H1 (cell line): ENCODE measurements around the gene MAGT1. TPM values are rescaled to one million over a fixed set of nuclear protein-coding genes. Genes with fewer than 3 reads are reported as not detected.

Source experiments
- CTCF ChIA-PET: fragments of 300-600 bp; sonication (Branson Sonifier 250); formaldehyde crosslinking; loops from one replicate; lab custom pipeline; 2021; ENCODE audit not compliant: partially characterized antibody; lab: Charles Lee
- POLR2A ChIA-PET: fragments of 300-600 bp; sonication (Branson Sonifier 250); formaldehyde crosslinking; loops from one replicate; lab custom pipeline; 2021; ENCODE audit warnings: inconsistent platforms; ENCODE audit not compliant: partially characterized antibody; lab: Charles Lee
- DNase-seq, 2 experiments: peaks; one replicate each; pipeline versions ENCODE4 v3.0.0 to v3.0.0-alpha.2; 2010 to 2022; ENCODE audit warnings: low spot score in 2 of 2, low read depth in 1 of 2, mixed read lengths in 1 of 2
- FAIRE-seq: peaks from 2 replicates; lab custom pipeline; 2011; peaks lifted over from hg19 to GRCh38; lab: Jason Lieb, UNC
- H2AFZ ChIP-seq: 2 replicates; pipeline ENCODE4 v1.8.1; 2012; ENCODE audit warnings: low read length, inconsistent platforms
- H2AK5ac ChIP-seq: 2 replicates; pipeline ENCODE4 v1.6.1; 2013; ENCODE audit warnings: low read depth, low read length
- H2BK120ac ChIP-seq: replicated peaks from 2 replicates; pipeline ENCODE3; 2013; ENCODE audit warnings: low read depth, low read length, inconsistent platforms
- H2BK12ac ChIP-seq: 2 replicates; pipeline ENCODE4 v1.6.1; 2013; ENCODE audit warnings: low read depth, low read length
- H2BK15ac ChIP-seq: 2 replicates; pipeline ENCODE4 v1.6.1; 2013; ENCODE audit warnings: low read length
- H2BK20ac ChIP-seq: 2 replicates; pipeline ENCODE4 v1.6.1; 2013; ENCODE audit warnings: low read length
- H2BK5ac ChIP-seq: 2 replicates; pipeline ENCODE4 v1.6.1; 2013; ENCODE audit warnings: low read depth, low read length
- H3K14ac ChIP-seq: 2 replicates; pipeline ENCODE4 v1.6.1; 2013; ENCODE audit warnings: inconsistent platforms; ENCODE audit not compliant: insufficient read length
- H3K18ac ChIP-seq: 2 replicates; pipeline ENCODE4 v1.6.1; 2013; ENCODE audit warnings: low read length; ENCODE audit errors: extremely low read depth
- H3K23ac ChIP-seq: 2 replicates; pipeline ENCODE4 v1.6.1; 2013; ENCODE audit warnings: inconsistent platforms; ENCODE audit not compliant: insufficient read length
- H3K23me2 ChIP-seq: 2 replicates; pipeline ENCODE4 v1.6.1; 2013; ENCODE audit warnings: low read depth, low read length
- H3K27ac ChIP-seq: 2 replicates; pipeline ENCODE4 v1.6.1; 2011; ENCODE audit warnings: low read depth, low read length, inconsistent platforms
- H3K27me3 ChIP-seq, 4 experiments: replicated peaks in 1 of 4; 1 replicate in 1 of 4; 2 replicates in 3 of 4; pipeline versions ENCODE4 v1.6.1 to v1.8.1; 2011 to 2013; ENCODE audit warnings: low read length in 3 of 4, mild to moderate bottlenecking in 3 of 4, inconsistent platforms in 2 of 4, mixed read lengths in 2 of 4, moderate library complexity in 1 of 4; ENCODE audit not compliant: control insufficient read depth in 3 of 4, insufficient read depth in 3 of 4; ENCODE audit errors: extremely low read depth in 1 of 4
- H3K36me3 ChIP-seq, 4 experiments: 2 replicates each; pipeline versions ENCODE4 v1.6.1 to v1.8.1; 2011 to 2013; ENCODE audit warnings: mild to moderate bottlenecking in 4 of 4, low read length in 3 of 4, moderate library complexity in 2 of 4, control low read depth in 1 of 4, inconsistent platforms in 1 of 4; ENCODE audit not compliant: insufficient read depth in 4 of 4, control insufficient read depth in 2 of 4
- H3K4ac ChIP-seq: replicated peaks from 2 replicates; pipeline ENCODE3; 2013; ENCODE audit warnings: low read length, low read depth, mixed read lengths, inconsistent platforms; ENCODE audit not compliant: insufficient read length
- H3K4me1 ChIP-seq, 4 experiments: replicated peaks in 1 of 4; 1 replicate in 1 of 4; 2 replicates in 3 of 4; pipeline versions ENCODE4 v1.6.1 to v1.8.1; 2011 to 2013; ENCODE audit warnings: low read length in 3 of 4, inconsistent platforms in 2 of 4, mixed read lengths in 1 of 4; ENCODE audit not compliant: insufficient read depth in 4 of 4, control insufficient read depth in 3 of 4
- H3K4me2 ChIP-seq, 2 experiments: 2 replicates each; pipeline versions ENCODE4 v1.6.1 to v1.8.1; 2011 to 2013; ENCODE audit warnings: low read depth in 2 of 2, low read length in 2 of 2, control low read depth in 1 of 2, inconsistent platforms in 1 of 2, mild to moderate bottlenecking in 1 of 2; ENCODE audit not compliant: insufficient read depth in 1 of 2
- H3K4me3 ChIP-seq, 4 experiments: fragments of 200-600, 300-600 bp in 1 of 4; sonication (generic), shearing (Covaris generic), sonication (Bioruptor Twin) in 1 of 4; 2 replicates each; pipeline versions ENCODE4 v1.5.1 to v1.8.1; 2011 to 2016; ENCODE audit warnings: low read length in 4 of 4, low read depth in 3 of 4, control low read depth in 2 of 4, inconsistent platforms in 2 of 4, mild to moderate bottlenecking in 2 of 4, mixed read lengths in 1 of 4, moderate library complexity in 1 of 4; ENCODE audit not compliant: insufficient read depth in 2 of 4; ENCODE audit errors: extremely low read depth in 1 of 4
- H3K56ac ChIP-seq: replicated peaks from 2 replicates; pipeline ENCODE3; 2013; ENCODE audit warnings: low read depth, mild to moderate bottlenecking, mixed read lengths, low read length, inconsistent platforms; ENCODE audit not compliant: insufficient read length
- H3K79me1 ChIP-seq: 2 replicates; pipeline ENCODE4 v1.6.1; 2013; ENCODE audit warnings: low read depth, low read length, control low read depth
- H3K79me2 ChIP-seq, 2 experiments: 2 replicates each; pipeline versions ENCODE4 v1.6.1 to v1.8.1; 2012 to 2013; ENCODE audit warnings: low read length in 2 of 2, mild to moderate bottlenecking in 2 of 2, inconsistent platforms in 1 of 2; ENCODE audit not compliant: insufficient read depth in 2 of 2, control insufficient read depth in 1 of 2
- H3K9ac ChIP-seq, 4 experiments: replicated peaks in 1 of 4; 1 replicate in 1 of 4; 2 replicates in 3 of 4; pipeline versions ENCODE4 v1.6.1 to v1.8.1; 2011 to 2013; ENCODE audit warnings: low read depth in 3 of 4, low read length in 3 of 4, control low read depth in 2 of 4, mild to moderate bottlenecking in 2 of 4, moderate library complexity in 2 of 4, inconsistent platforms in 1 of 4; ENCODE audit errors: extremely low read depth in 1 of 4
- H3K9me3 ChIP-seq, 2 experiments: 2 replicates each; pipeline versions ENCODE4 v1.6.1 to v1.8.1; 2012 to 2013; ENCODE audit warnings: mild to moderate bottlenecking in 2 of 2, moderate library complexity in 2 of 2, control low read depth in 1 of 2, inconsistent platforms in 1 of 2, low read depth in 1 of 2, low read length in 1 of 2, mixed read lengths in 1 of 2; ENCODE audit not compliant: insufficient read depth in 2 of 2
- H4K20me1 ChIP-seq, 2 experiments: replicated peaks in 1 of 2; 2 replicates each; pipeline versions ENCODE3 to v1.8.1; 2011 to 2013; ENCODE audit warnings: inconsistent platforms in 2 of 2, low read length in 2 of 2, mild to moderate bottlenecking in 1 of 2; ENCODE audit not compliant: insufficient read depth in 2 of 2, control insufficient read depth in 1 of 2
- H4K5ac ChIP-seq: 2 replicates; pipeline ENCODE4 v1.6.1; 2013; ENCODE audit warnings: low read length, low read depth, mixed read lengths, inconsistent platforms; ENCODE audit not compliant: insufficient read length
- H4K8ac ChIP-seq: 2 replicates; pipeline ENCODE4 v1.8.0; 2013; ENCODE audit warnings: mild to moderate bottlenecking, moderate library complexity, low read length, inconsistent platforms; ENCODE audit not compliant: insufficient read depth; ENCODE audit errors: extremely low read depth
- H4K91ac ChIP-seq: replicated peaks from 2 replicates; pipeline ENCODE3; 2013; ENCODE audit warnings: low read length, mixed read lengths, inconsistent platforms; ENCODE audit not compliant: insufficient read length
- HDAC2 ChIP-seq, 2 experiments: fragments of 300-600 bp in 1 of 2; sonication (generic) in 1 of 2; IDR thresholded peaks; 2 replicates each; pipeline ENCODE4 v1.6.1; 2011 to 2012; ENCODE audit warnings: low read depth in 2 of 2, low read length in 2 of 2, mild to moderate bottlenecking in 2 of 2, moderate library complexity in 2 of 2, borderline replicate concordance in 1 of 2, inconsistent platforms in 1 of 2
- SIN3A ChIP-seq, 2 experiments: IDR thresholded peaks in 1 of 2; conservative IDR thresholded peaks in 1 of 2; 2 replicates each; pipeline ENCODE4 v1.6.1; 2011 to 2012; ENCODE audit warnings: low read length in 2 of 2, improper control_type of control experiment in 1 of 2, low read depth in 1 of 2, mild to moderate bottlenecking in 1 of 2
- WGBS, 2 experiments: shearing (Covaris generic) in 1 of 2; methylation state at CpG; one replicate each; pipeline versions ENCODE4 v1.1.6 to v1.1.7; 2013 to 2015; ENCODE audit warnings: low lambda C conversion rate in 2 of 2, mixed read lengths in 2 of 2, inconsistent platforms in 1 of 2, low coverage in 1 of 2, missing lambda C conversion rate in 1 of 2; ENCODE audit not compliant: insufficient replicate concordance in 2 of 2, insufficient coverage in 1 of 2, insufficient read length in 1 of 2; ENCODE audit errors: extremely low coverage in 1 of 2, missing lambda C conversion rate in 1 of 2; 5-methylcytosine and 5-hydroxymethylcytosine counted together
- polyA plus RNA-seq, 7 experiments: library from polyadenylated mRNA; depleted of rRNA in 3 of 7; stranded (reverse) in 5 of 7; unstranded in 2 of 7; fragments of >200 nt in 5 of 7; fragments of 200-250 nt in 2 of 7; gene quantifications; 1 replicate in 5 of 7; 2 replicates in 1 of 7; 4 replicates in 1 of 7; pipeline versions ENCODE4 v1.2.1 to v1.2.3, GENCODE V29; 2011 to 2013; ENCODE audit warnings: missing spikeins in 2 of 7, mixed read lengths in 2 of 7
- total RNA-seq: library from RNA; stranded (reverse); fragmentation: NEBNext Ultra II Directional; extraction: Animal tissue kit (Norgen Biotek cat#: 25700); gene quantifications from 2 replicates; pipeline ENCODE4 v1.2.1, GENCODE V29; 2021

The MAGT1 gene
- total and polyA plus RNA-seq, 2 of the 8 experiments (the other 6 are each of a cell fraction or from before 2014, with no cell fraction given): 14.4 to 47.6 TPM

- FAIRE-seq: no peak
- no peak overlapping the region for H3K27ac ChIP-seq
- POLR2A ChIA-PET: no interaction called here
- TF ChIP-seq HDAC2 (IDR thresholded peaks at IDR 0.05; ENCODE audit: borderline replicate concordance in 1 of 2, low read depth in 2 of 2, low read length in 2 of 2): no peak
- TF ChIP-seq SIN3A (conservative IDR thresholded peaks at IDR 0.05 in 1 of 2, IDR thresholded peaks at IDR 0.05 in 1 of 2; ENCODE audit: low read depth in 1 of 2, low read length in 2 of 2): no peak
These were observed 101.3 kb downstream of the MAGT1 start for GRCh38 chrX:77793946-77794345.

More at GRCh38 chrX:77793946-77794345, 101.3 kb downstream of the MAGT1 start:
- Histone ChIP-seq H2AK5ac (no peak overlapping the region), H2BK5ac (no peak overlapping the region), H4K91ac (no peak overlapping the region), H3K27me3 (no peaks in the 10 kb centered on the region), H4K8ac (no peak overlapping the region), H3K9ac (no peak overlapping the region), H2BK12ac (no peak overlapping the region), H2BK120ac (no peak overlapping the region), H3K79me1 (no peaks in the 10 kb centered on the region), H3K23ac (no peak overlapping the region), H4K5ac (no peak overlapping the region), H3K4ac (no peak overlapping the region), H3K18ac (no peak overlapping the region), H2AFZ (no peak overlapping the region), H2BK15ac (no peak overlapping the region), H3K4me2 (no peak overlapping the region), H3K14ac (no peak overlapping the region), H2BK20ac (no peak overlapping the region), H3K4me1 (no peaks in the 10 kb centered on the region), H3K23me2 (no peaks in the 10 kb centered on the region), H4K20me1 (no peaks in the 10 kb centered on the region), H3K36me3 (no peaks in the 10 kb centered on the region), H3K56ac (no peak overlapping the region), H3K4me3 (no peak overlapping the region), H3K79me2 (no peaks in the 10 kb centered on the region), H3K9me3 (no peaks in the 10 kb centered on the region)
- DNase-seq: no peak
- 92% methylated on average over 6 of the region's 6 CpGs; no CpG with 5 or more reads in 1 of the 2 experiments for WGBS, 2 experiments
- CTCF ChIA-PET: no interaction called here
